DOHH2 (cell line): Measurements from ENCODE around the gene DCAF11.
"Not testable (repeated sequence)": the region's sequence is repeated elsewhere in the genome, so short reads cannot be mapped to it uniquely, and the experiment has no call there.

Source experiments
- H3F3A ChIP-seq: fragments of 200-600 bp; sonication (generic), shearing (Covaris generic); 2 replicates; pipeline ENCODE4 v1.6.0; 2016; ENCODE audit warnings: antibody characterized with exemption, mild to moderate bottlenecking; ENCODE audit not compliant: control insufficient read depth, insufficient read depth
- H3K27ac ChIP-seq: fragments of 200-600 bp; sonication (generic); 2 replicates; pipeline ENCODE4 v1.5.1; 2014; ENCODE audit warnings: low read depth, mild to moderate bottlenecking, low read length, moderate library complexity
- H3K27me3 ChIP-seq: fragments of 200-600 bp; sonication (generic); 2 replicates; pipeline ENCODE4 v1.6.1; 2014; ENCODE audit warnings: mild to moderate bottlenecking, low read length, mixed read lengths; ENCODE audit not compliant: control insufficient read depth
- H3K36me3 ChIP-seq: fragments of 200-600 bp; sonication (generic); 2 replicates; pipeline ENCODE4 v1.6.1; 2014; ENCODE audit warnings: mild to moderate bottlenecking, low read length, moderate library complexity, mixed read lengths; ENCODE audit not compliant: control insufficient read depth
- H3K4me1 ChIP-seq: fragments of 200-600 bp; sonication (generic); 2 replicates; pipeline ENCODE4 v1.6.1; 2014; ENCODE audit warnings: mild to moderate bottlenecking, low read length, mixed read lengths; ENCODE audit not compliant: control insufficient read depth
- H3K4me2 ChIP-seq: fragments of 200-600 bp; sonication (generic); 2 replicates; pipeline ENCODE4 v1.6.0; 2014; ENCODE audit warnings: mild to moderate bottlenecking, low read length, moderate library complexity
- H3K4me3 ChIP-seq: fragments of 200-600 bp; sonication (generic); 2 replicates; pipeline ENCODE4 v1.5.1; 2014; ENCODE audit warnings: mild to moderate bottlenecking, low read length, mixed read lengths
- H3K79me2 ChIP-seq: fragments of 200-600 bp; sonication (generic); 2 replicates; pipeline ENCODE4 v1.6.1; 2014; ENCODE audit warnings: mild to moderate bottlenecking, low read length, mixed read lengths; ENCODE audit not compliant: control insufficient read depth
- H3K9me2 ChIP-seq: fragments of 200-600 bp; sonication (generic); replicated peaks from 2 replicates; pipeline ENCODE4 v1.6.1; 2014; ENCODE audit warnings: mild to moderate bottlenecking, low read length, mixed read lengths; ENCODE audit not compliant: control insufficient read depth
- H3K9me3 ChIP-seq: fragments of 200-600 bp; sonication (generic); 2 replicates; pipeline ENCODE4 v1.6.1; 2014; ENCODE audit warnings: antibody characterized with exemption, low read length, mixed read lengths; ENCODE audit not compliant: control insufficient read depth, insufficient read depth
- H4K20me1 ChIP-seq: fragments of 200-600 bp; sonication (generic); 2 replicates; pipeline ENCODE4 v1.6.0; 2014; ENCODE audit warnings: low read depth, mild to moderate bottlenecking, antibody characterized with exemption, low read length, moderate library complexity; ENCODE audit not compliant: control insufficient read depth, insufficient read depth
- CTCF ChIP-seq: fragments of 200-600 bp; sonication (generic); IDR thresholded peaks from one replicate; pipeline ENCODE4 v1.5.1; 2014; ENCODE audit warnings: antibody characterized with exemption, mild to moderate bottlenecking, low read depth, low read length; ENCODE audit not compliant: poor library complexity, severe bottlenecking
- EZH2phosphoT487 ChIP-seq: fragments of 200-600 bp; sonication (generic); IDR thresholded peaks from 2 replicates; pipeline ENCODE4 v1.6.1; 2017; ENCODE audit warnings: borderline replicate concordance, mild to moderate bottlenecking, antibody characterized with exemption, low read length, moderate library complexity, mixed read lengths

Gene DCAF11

GRCh38 chr14:24103451-24103850 lies 11.1 kb upstream of the DCAF11 start:
- Histone ChIP-seq H3K4me2 (no peak overlapping the region), H3K27ac (no peak overlapping the region)

GRCh38 chr14:24105609-24106239 lies 8.9 kb upstream of the DCAF11 start:
- Histone ChIP-seq H3K36me3 (peaks cover 19% of the 10 kb centered on the region; the same call in 1 of the 2 replicates), H3K4me1 (peaks cover 13% of the 10 kb centered on the region)
- not testable (repeated sequence) for H3K27ac ChIP-seq, H3K79me2 ChIP-seq, H3K4me3 ChIP-seq, H3K4me2 ChIP-seq, H3K27me3 ChIP-seq, H3F3A ChIP-seq, H4K20me1 ChIP-seq, H3K9me3 ChIP-seq, H3K9me2 ChIP-seq

More at GRCh38 chr14:24103451-24103850, 11.1 kb upstream of the DCAF11 start:
- no peaks in the 10 kb centered on the region for H3K9me2 ChIP-seq
- H3F3A ChIP-seq: no peaks in the 10 kb centered on the region; the same call in 1 of the 2 replicates
- peaks cover 2% of the 10 kb centered on the region for H3K4me1 ChIP-seq
- no peaks in the 10 kb centered on the region for H3K27me3 ChIP-seq
- no peaks in the 10 kb centered on the region for H3K9me3 ChIP-seq
- H4K20me1 ChIP-seq: no peaks in the 10 kb centered on the region
- no peak for TF ChIP-seq CTCF
- no peak overlapping the region for H3K4me3 ChIP-seq
- H3K36me3 ChIP-seq: peaks cover 37% of the 10 kb centered on the region
- no peaks in the 10 kb centered on the region for H3K79me2 ChIP-seq

GRCh38 chr14:24106672-24107271 lies 7.8 kb upstream of the DCAF11 start:
- Histone ChIP-seq H3K27me3 (no peaks in the 10 kb centered on the region), H3K4me2 (no peak overlapping the region), H3K4me3 (no peak overlapping the region), H3K4me1 (peaks cover 15% of the 10 kb centered on the region), H3K79me2 (no peaks in the 10 kb centered on the region), H4K20me1 (no peaks in the 10 kb centered on the region), H3K9me3 (no peaks in the 10 kb centered on the region), H3K27ac (no peak overlapping the region), H3K36me3 (peaks cover 13% of the 10 kb centered on the region; the same call in 1 of the 2 replicates), H3F3A (peaks cover 11% of the 10 kb centered on the region), H3K9me2 (no peaks in the 10 kb centered on the region)
- TF ChIP-seq EZH2phosphoT487: no peak
- TF ChIP-seq CTCF: no peak

GRCh38 chr14:24108336-24108874 lies 6.2 kb upstream of the DCAF11 start:
- H3K9me3 ChIP-seq: no peaks in the 10 kb centered on the region
- H3K27ac ChIP-seq: no peak overlapping the region
- H3K4me3 ChIP-seq: no peak overlapping the region
- H3K9me2 ChIP-seq: no peaks in the 10 kb centered on the region
- TF ChIP-seq EZH2phosphoT487 (no peak), CTCF (no peak)
- H3K27me3 ChIP-seq: no peaks in the 10 kb centered on the region
- peak overlapping the region; percentile 58 for H3K4me2 ChIP-seq
- H3F3A ChIP-seq: peaks cover 14% of the 10 kb centered on the region
- H3K36me3 ChIP-seq: peaks cover 4% of the 10 kb centered on the region
- H3K79me2 ChIP-seq: peaks cover 3% of the 10 kb centered on the region
- H4K20me1 ChIP-seq: no peaks in the 10 kb centered on the region
- H3K4me1 ChIP-seq: peaks cover 15% of the 10 kb centered on the region
